Measurements from ENCODE around the gene FAAP100.

DNA sequence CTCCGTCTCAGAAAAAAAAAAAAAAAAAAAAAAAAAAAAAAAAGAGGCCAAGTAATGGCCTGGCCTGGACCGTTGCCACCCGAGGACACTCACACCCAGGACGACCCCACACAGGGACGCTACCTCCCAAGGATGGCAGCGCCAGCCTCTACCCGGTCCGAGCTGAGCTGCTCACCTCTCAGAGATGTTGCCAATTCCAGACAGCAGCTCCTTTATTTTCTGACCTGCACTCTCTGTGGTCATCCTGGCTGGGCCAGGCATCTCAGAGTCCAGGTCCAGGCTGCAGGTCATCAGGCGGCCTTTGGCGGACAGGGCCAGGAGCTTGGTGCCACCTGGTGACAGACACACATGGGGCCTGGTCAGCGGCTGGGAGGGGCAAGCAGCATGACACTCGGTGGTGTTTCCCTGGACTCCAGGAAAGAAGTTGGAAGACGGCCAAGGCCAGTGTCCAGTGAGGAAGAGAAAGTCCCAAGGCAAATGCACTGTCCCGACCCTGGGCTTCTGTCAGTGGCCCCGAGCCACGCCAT, 3.1 kb downstream of the FAAP100 start:
- TF ChIP-seq, protein P1, sequence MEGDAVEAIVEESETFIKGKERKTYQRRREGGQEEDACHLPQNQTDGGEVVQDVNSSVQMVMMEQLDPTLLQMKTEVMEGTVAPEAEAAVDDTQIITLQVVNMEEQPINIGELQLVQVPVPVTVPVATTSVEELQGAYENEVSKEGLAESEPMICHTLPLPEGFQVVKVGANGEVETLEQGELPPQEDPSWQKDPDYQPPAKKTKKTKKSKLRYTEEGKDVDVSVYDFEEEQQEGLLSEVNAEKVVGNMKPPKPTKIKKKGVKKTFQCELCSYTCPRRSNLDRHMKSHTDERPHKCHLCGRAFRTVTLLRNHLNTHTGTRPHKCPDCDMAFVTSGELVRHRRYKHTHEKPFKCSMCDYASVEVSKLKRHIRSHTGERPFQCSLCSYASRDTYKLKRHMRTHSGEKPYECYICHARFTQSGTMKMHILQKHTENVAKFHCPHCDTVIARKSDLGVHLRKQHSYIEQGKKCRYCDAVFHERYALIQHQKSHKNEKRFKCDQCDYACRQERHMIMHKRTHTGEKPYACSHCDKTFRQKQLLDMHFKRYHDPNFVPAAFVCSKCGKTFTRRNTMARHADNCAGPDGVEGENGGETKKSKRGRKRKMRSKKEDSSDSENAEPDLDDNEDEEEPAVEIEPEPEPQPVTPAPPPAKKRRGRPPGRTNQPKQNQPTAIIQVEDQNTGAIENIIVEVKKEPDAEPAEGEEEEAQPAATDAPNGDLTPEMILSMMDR (IDR thresholded peaks at IDR 0.05), result no peak
- TF ChIP-seq POLR2A (IDR thresholded peaks at IDR 0.05), result peak in 2 of 3 donors; percentile 7 to 15

Data from body of pancreas (tissue), 4 donors.